GM12874 (cell line): ENCODE measurements around the gene MYH13.

Experiments used
- TF ChIP-seq, protein P1 (sequence below): IDR thresholded peaks from 2 replicates; pipeline ENCODE4 v1.5.1; 2011; ENCODE audit warnings: low read depth, mild to moderate bottlenecking, control low read depth, low read length, moderate library complexity; ENCODE audit not compliant: insufficient read depth

Gene MYH13

DNA sequence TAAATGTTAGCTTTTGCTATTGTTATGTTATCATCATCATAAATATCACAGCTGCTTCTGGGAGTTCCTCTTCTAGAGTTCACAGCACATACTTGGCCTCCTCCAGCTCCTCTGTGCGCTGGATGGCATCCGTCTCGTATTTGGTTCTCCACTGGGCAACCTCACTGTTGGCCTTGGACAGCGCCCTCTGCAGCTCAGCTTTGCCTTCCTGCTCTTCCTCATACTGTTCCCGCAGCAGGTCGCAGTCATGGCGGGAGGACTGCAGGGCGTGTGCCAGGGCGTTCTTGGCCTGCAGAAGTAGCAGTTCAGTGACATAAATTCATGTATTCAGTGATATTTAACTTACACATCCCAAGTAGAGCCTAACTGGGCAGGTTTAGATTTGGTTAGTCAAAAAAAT is 25.5 kb upstream of the MYH13 start:
- TF ChIP-seq, protein P1, sequence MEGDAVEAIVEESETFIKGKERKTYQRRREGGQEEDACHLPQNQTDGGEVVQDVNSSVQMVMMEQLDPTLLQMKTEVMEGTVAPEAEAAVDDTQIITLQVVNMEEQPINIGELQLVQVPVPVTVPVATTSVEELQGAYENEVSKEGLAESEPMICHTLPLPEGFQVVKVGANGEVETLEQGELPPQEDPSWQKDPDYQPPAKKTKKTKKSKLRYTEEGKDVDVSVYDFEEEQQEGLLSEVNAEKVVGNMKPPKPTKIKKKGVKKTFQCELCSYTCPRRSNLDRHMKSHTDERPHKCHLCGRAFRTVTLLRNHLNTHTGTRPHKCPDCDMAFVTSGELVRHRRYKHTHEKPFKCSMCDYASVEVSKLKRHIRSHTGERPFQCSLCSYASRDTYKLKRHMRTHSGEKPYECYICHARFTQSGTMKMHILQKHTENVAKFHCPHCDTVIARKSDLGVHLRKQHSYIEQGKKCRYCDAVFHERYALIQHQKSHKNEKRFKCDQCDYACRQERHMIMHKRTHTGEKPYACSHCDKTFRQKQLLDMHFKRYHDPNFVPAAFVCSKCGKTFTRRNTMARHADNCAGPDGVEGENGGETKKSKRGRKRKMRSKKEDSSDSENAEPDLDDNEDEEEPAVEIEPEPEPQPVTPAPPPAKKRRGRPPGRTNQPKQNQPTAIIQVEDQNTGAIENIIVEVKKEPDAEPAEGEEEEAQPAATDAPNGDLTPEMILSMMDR: no peak

DNA sequence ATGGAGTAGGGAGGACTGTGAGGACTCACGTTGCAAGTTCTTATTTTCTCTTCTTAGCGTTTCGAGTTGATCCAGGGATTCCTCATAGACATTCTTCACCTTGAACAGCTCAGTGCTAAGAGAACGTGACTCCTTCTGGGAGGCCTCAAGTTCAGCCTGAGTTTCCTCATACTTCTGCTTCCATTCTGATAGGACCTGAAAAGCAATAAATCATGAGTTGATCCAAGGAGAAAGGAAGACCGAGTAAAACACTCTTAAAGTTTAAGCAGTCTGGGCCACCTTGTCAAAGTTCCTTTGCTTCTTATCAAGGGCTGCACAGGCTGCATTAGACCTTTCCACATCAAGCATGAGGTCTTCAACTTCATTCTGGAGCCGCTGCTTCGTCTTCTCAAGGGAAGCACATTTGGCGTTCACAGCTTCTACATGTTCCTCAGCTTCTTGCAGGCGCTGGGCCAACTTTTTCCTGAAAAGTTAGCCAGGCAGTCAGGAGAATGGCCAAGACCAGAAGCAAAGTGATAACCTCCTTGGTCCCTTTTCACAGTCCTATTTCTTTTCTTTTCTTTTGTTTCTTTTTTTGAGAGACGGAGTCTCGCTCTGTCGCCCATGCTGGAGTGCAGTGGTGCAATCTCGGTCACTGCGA is 23.8 kb upstream of the MYH13 start:
- TF ChIP-seq, protein P1: no peak

DNA sequence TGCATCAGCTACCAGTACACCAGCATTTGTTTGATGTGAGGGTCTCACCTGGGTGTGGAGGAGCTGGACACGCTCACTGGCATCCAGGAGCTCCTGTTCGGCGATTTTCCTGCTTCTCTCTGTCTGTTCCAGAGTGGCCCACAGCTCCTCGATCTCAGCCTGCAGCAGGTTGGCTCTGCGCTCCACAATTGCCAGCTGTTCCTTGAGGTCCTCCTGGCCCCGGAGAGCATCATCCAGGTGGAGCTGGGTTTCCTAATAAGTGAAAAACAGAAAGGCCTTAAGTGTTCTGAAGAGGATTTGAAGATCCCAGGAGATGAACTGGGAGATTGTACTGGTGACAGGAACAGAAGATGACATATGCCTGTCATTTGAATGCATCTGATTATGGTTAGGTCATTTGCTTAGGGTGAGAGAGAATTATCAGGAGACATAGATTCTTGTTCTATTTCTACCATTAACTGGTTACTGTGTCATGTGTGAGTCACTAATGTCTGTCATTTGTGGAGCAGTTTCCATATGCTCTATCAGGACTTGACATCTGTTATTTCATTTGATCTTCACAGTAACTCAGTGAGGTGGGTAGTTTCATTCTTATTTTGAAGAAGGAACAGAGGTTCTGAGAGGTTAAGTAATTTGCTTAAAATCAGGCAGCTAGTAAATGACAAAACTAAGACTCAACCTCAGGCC is 21.5 kb upstream of the MYH13 start:
- TF ChIP-seq, protein P1: no peak

DNA sequence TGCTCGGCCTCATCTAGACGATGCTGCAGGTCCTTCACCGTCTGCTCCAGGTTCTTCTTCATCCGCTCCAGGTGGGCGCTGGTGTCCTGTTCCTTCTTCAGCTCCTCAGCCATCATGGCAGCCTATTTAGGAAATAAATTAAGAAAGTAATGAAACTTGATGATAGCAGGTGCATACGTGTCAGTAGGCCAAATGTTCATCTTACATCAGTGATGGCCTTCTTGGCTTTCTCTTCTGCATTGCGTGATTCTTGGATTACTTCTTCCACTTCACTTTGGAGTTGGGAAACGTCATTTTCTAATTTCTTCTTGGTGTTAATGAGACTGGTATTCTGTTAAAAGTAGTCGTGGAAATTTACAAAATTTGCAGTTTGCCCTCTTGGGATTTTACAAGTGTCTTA is 20.1 kb upstream of the MYH13 start:
- TF ChIP-seq, protein P1: no peak

DNA sequence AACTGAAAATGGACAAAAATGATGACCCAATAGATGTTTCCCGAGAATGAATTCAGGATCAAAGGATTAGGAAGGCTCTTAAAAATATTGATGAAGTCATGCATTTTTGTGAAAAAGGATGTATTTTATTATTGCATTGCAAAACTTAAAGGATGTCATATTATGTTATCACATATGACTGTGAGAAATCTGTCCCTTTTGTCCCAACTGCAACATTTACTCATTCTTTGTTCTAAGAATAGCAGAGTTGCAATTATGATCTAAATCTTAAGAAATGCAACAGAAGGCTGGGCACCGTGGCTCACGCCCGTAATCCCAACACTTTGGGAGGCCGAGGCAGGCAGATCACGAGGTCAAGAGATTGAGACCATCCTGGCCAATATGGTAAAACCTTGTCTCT is 13.1 kb upstream of the MYH13 start:
- TF ChIP-seq, protein P1: no peak

DNA sequence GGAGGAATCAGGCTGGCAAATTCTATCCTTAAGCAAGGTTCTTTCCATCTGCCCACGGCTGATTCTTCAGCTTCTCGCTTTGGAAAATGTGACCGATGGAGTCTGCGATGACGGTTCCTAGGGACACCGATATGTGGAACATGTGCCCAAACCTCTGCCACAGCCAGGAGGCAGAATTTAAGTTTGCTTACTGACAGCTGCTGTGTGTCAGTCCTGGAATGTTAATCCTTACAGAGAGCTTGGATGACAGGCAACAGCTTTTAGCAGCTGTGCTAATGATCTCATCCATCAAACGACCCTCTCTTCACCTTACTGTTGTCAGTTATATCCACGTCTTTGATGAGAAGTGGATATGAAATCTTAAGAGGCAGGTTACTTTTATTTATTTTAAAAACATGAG is 11.4 kb upstream of the MYH13 start:
- TF ChIP-seq, protein P1: no peak

DNA sequence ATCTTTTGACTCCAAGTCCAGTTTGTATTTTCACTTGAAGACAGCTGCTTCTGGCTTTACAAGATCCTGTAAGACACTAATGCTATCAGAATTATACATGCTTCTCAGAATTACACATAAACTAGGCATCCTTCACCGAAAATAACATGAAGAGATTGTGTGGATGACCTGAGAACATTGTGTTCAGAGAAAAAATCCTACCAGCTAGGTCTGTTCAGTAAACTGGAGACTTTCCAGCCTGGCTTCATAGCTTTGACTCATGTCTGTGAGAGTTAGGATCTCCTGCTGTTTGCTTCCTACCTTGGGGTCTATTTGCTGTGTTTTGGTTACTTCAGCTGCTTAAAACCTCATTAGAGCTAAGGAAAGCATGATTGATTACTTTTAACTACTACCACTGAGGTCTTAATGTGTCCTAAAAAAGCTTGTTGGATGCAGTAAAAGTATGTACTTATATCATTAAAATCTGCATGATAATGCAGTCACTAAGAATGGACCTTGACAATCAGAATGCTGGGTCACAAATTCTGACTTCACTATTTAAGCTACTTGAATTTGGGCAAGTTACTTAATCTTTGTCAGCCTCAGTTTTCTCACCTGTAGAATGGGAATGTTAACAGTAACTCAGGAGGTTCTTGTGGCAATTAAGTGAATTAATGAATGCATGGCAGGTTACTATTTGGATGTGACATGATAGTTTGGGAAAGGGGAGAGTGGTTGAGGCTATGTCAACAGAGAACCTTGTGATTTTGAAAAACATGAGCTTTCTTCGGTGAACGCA is 8.0 kb upstream of the MYH13 start:
- TF ChIP-seq, protein P1: no peak
